Thoracic aorta (tissue), 2 donors: ENCODE data around the gene BANF2. TPM values are rescaled to one million over a fixed set of nuclear protein-coding genes. Genes with fewer than 3 reads are reported as not detected.

Source experiments
- ATAC-seq: fragments of 150-250 bp; one replicate; pipeline ENCODE4 v1.8.0; 2017; ENCODE audit warnings: low read depth; ENCODE audit not compliant: insufficient number of reproducible peaks, low FRiP score
- DNase-seq: peaks from one replicate; pipeline ENCODE4 v3.0.0-alpha.2; 2020; ENCODE audit warnings: low spot score
- H3K27ac ChIP-seq, 2 donors: fragments of 200-600 bp; sonication (generic); 1 replicate in 1 of 2; 2 replicates in 1 of 2; pipeline ENCODE4 v1.5.1; 2016; ENCODE audit warnings: mild to moderate bottlenecking in 2 of 2, moderate library complexity in 2 of 2
- H3K27me3 ChIP-seq: fragments of 200-600 bp; sonication (generic); replicated peaks from 2 replicates; pipeline ENCODE4 v1.6.0; 2016; ENCODE audit warnings: mild to moderate bottlenecking; ENCODE audit not compliant: insufficient read depth
- H3K36me3 ChIP-seq: fragments of 200-600 bp; sonication (generic); one replicate; pipeline ENCODE4 v1.5.1; 2016
- H3K4me1 ChIP-seq, 2 donors: fragments of 200-600 bp; sonication (generic); 1 replicate in 1 of 2; 2 replicates in 1 of 2; pipeline versions ENCODE4 v1.5.1 to v1.6.0; 2016; ENCODE audit warnings: low read depth in 2 of 2, mild to moderate bottlenecking in 1 of 2; ENCODE audit not compliant: control insufficient read depth in 1 of 2
- H3K4me3 ChIP-seq: fragments of 200-600 bp; sonication (generic); 2 replicates; pipeline ENCODE4 v1.5.1; 2016; ENCODE audit warnings: mild to moderate bottlenecking
- H3K9me3 ChIP-seq: fragments of 200-600 bp; sonication (generic); 2 replicates; pipeline ENCODE4 v1.5.1; 2016
- CTCF ChIP-seq: fragments of 200-600 bp; sonication (generic); IDR thresholded peaks from one replicate; pipeline ENCODE4 v1.5.1; 2019; ENCODE audit warnings: antibody characterized with exemption
- total RNA-seq, 2 donors: library from RNA; depleted of rRNA; stranded (reverse); fragments of >200 nt; gene quantifications; one replicate each; pipeline versions ENCODE4 v1.1.0 to v1.2.3, GENCODE V29; 2016

BANF2 gene
- total RNA-seq: not detected

GRCh38 chr20:17699931-17700351 lies at the start of gene BANF2:
TSS of gene BANF2 (plus strand) at chr20:17699966. CDS start at chr20:17725026, 25,060 bp downstream.
- H3K36me3 ChIP-seq: no peaks in the 10 kb centered on the region
- no peaks in the 10 kb centered on the region for H3K9me3 ChIP-seq
- ATAC-seq (no peak), DNase-seq (no peak)
- H3K4me3 ChIP-seq: no peak within 1 kb of the TSS
- H3K27ac ChIP-seq: no peak within 1 kb of the TSS
- H3K4me1 ChIP-seq: no peaks in the 10 kb centered on the region
- no peak for TF ChIP-seq CTCF
- no peaks in the 10 kb centered on the region for H3K27me3 ChIP-seq

GRCh38 chr20:17650301-17651128 lies 49.3 kb upstream of the BANF2 start:
- ATAC-seq: no peak
- H3K36me3 ChIP-seq: no peaks in the 10 kb centered on the region
- no peak for TF ChIP-seq CTCF
- no peak overlapping the region for H3K4me3 ChIP-seq
- no peaks in the 10 kb centered on the region for H3K27me3 ChIP-seq
- no peaks in the 10 kb centered on the region for H3K9me3 ChIP-seq
- H3K27ac ChIP-seq: no peak overlapping the region
- H3K4me1 ChIP-seq: peaks cover 16 to 75% of the 10 kb centered on the region in 2 donors
- no peak for DNase-seq

- Histone ChIP-seq H3K27ac (no peak overlapping the region), H3K4me1 (peaks cover 16 to 80% of the 10 kb centered on the region in 2 donors), H3K9me3 (no peaks in the 10 kb centered on the region), H3K36me3 (no peaks in the 10 kb centered on the region), H3K4me3 (no peak overlapping the region), H3K27me3 (no peaks in the 10 kb centered on the region)
- no peak for ATAC-seq
- DNase-seq: no peak
- TF ChIP-seq CTCF: no peak
Observed at GRCh38 chr20:17651129-17651759, 48.5 kb upstream of the BANF2 start.

- H3K36me3 ChIP-seq: no peaks in the 10 kb centered on the region
- no peak for DNase-seq
- no peak for TF ChIP-seq CTCF
- ATAC-seq: no peak
- no peaks in the 10 kb centered on the region for H3K27me3 ChIP-seq
- no peaks in the 10 kb centered on the region for H3K9me3 ChIP-seq
- peaks cover 16 to 78% of the 10 kb centered on the region in 2 donors for H3K4me1 ChIP-seq
- no peak overlapping the region for H3K27ac ChIP-seq
- no peak overlapping the region for H3K4me3 ChIP-seq
Observed at GRCh38 chr20:17651760-17652388, 47.9 kb upstream of the BANF2 start.

- peaks cover 16 to 78% of the 10 kb centered on the region in 2 donors for H3K4me1 ChIP-seq
- H3K27me3 ChIP-seq: no peaks in the 10 kb centered on the region
- no peak for TF ChIP-seq CTCF
- H3K9me3 ChIP-seq: no peaks in the 10 kb centered on the region
- no peak overlapping the region for H3K4me3 ChIP-seq
- no peak for ATAC-seq
- no peak overlapping the region for H3K27ac ChIP-seq
- no peak for DNase-seq
- no peaks in the 10 kb centered on the region for H3K36me3 ChIP-seq
Observed at GRCh38 chr20:17652411-17652810, 47.4 kb upstream of the BANF2 start.
